Endothelial cell of umbilical vein (primary cell): ENCODE results near the gene RNF126. TPM values are rescaled to one million over a fixed set of nuclear protein-coding genes. Genes with fewer than 3 reads are reported as not detected.

ENCODE experiments used
- BruUV-seq: library from RNA; stranded (reverse); fragments of 400-500 nt; replicated peaks from 2 replicates; lab custom pipeline; 2021; lab: Mats Ljungman, UMichigan
- CTCF ChIA-PET: fragments of 300-600, 350-600 bp; sonication (Branson Sonifier 250); formaldehyde crosslinking; loops from one replicate; lab custom pipeline; 2021; ENCODE audit warnings: antibody characterized with exemption, inconsistent platforms; lab: Charles Lee
- POLR2A ChIA-PET: fragments of 300-600, 350-600 bp; sonication (Branson Sonifier 250); formaldehyde crosslinking; loops from one replicate; lab custom pipeline; 2021; ENCODE audit warnings: antibody characterized with exemption, inconsistent platforms; lab: Charles Lee
- DNase-seq: peaks from one replicate; pipeline ENCODE4 v3.0.0-alpha.2; 2011; ENCODE audit warnings: low read depth, low spot score
- FAIRE-seq: peaks from 2 replicates; lab custom pipeline; 2011; peaks lifted over from hg19 to GRCh38; lab: Jason Lieb, UNC
- H2AFZ ChIP-seq: 2 replicates; pipeline ENCODE4 v1.6.0; 2012; ENCODE audit warnings: low read depth, low read length, control low read depth, inconsistent platforms
- H3K27ac ChIP-seq: 2 replicates; pipeline ENCODE4 v1.5.1; 2011; ENCODE audit warnings: low read depth, mild to moderate bottlenecking, control low read depth, low read length, moderate library complexity; ENCODE audit not compliant: insufficient read depth
- H3K27me3 ChIP-seq, 2 experiments: 2 replicates each; pipeline versions ENCODE4 v1.6.0 to v1.6.1; 2011; ENCODE audit warnings: low read length in 2 of 2, mixed read lengths in 1 of 2; ENCODE audit not compliant: control insufficient read depth in 2 of 2, insufficient read depth in 2 of 2
- H3K36me3 ChIP-seq, 2 experiments: 2 replicates in 1 of 2; 3 replicates in 1 of 2; pipeline ENCODE4 v1.5.1; 2011; ENCODE audit warnings: low read length in 2 of 2, mild to moderate bottlenecking in 1 of 2, moderate library complexity in 1 of 2; ENCODE audit not compliant: control insufficient read depth in 2 of 2, insufficient read depth in 2 of 2; ENCODE audit errors: extremely low read depth in 1 of 2
- H3K4me1 ChIP-seq: 3 replicates; pipeline ENCODE4 v1.5.1; 2011; ENCODE audit warnings: mild to moderate bottlenecking, low read length; ENCODE audit not compliant: control insufficient read depth, insufficient read depth; ENCODE audit errors: extremely low read depth
- H3K4me2 ChIP-seq: 2 replicates; pipeline ENCODE4 v1.6.1; 2011; ENCODE audit warnings: low read length, control low read depth, mixed read lengths; ENCODE audit not compliant: insufficient read depth
- H3K4me3 ChIP-seq, 3 experiments: fragments of 200-600 bp in 1 of 3; sonication (generic), shearing (Covaris generic) in 1 of 3; replicated peaks in 1 of 3; 2 replicates each; pipeline ENCODE4 v1.5.1; 2011 to 2016; ENCODE audit warnings: control low read depth in 3 of 3, low read length in 3 of 3, mild to moderate bottlenecking in 2 of 3, inconsistent platforms in 1 of 3, low read depth in 1 of 3, moderate library complexity in 1 of 3; ENCODE audit not compliant: insufficient read depth in 1 of 3
- H3K79me2 ChIP-seq: 2 replicates; pipeline ENCODE4 v1.6.0; 2012; ENCODE audit warnings: low read length, inconsistent platforms; ENCODE audit not compliant: control insufficient read depth, insufficient read depth
- H3K9ac ChIP-seq: replicated peaks from 2 replicates; pipeline ENCODE3; 2011; ENCODE audit warnings: low read length, control low read depth; ENCODE audit not compliant: insufficient read depth; ENCODE audit errors: extremely low read depth
- H3K9me1 ChIP-seq: replicated peaks from 3 replicates; pipeline ENCODE4 v1.6.0; 2011; ENCODE audit warnings: mild to moderate bottlenecking, low read length; ENCODE audit not compliant: control insufficient read depth, insufficient read depth; ENCODE audit errors: extremely low read depth
- H3K9me3 ChIP-seq: replicated peaks from 2 replicates; pipeline ENCODE4 v1.5.1; 2012; ENCODE audit warnings: low read length, inconsistent platforms; ENCODE audit not compliant: control insufficient read depth, insufficient read depth
- H4K20me1 ChIP-seq: replicated peaks from 2 replicates; pipeline ENCODE3; 2011; ENCODE audit warnings: mild to moderate bottlenecking, low read length; ENCODE audit not compliant: control insufficient read depth, insufficient read depth; ENCODE audit errors: extremely low read depth
- EZH2 ChIP-seq: IDR thresholded peaks from 2 replicates; pipeline ENCODE4 v1.6.1; 2012; ENCODE audit warnings: borderline replicate concordance, low read depth, mild to moderate bottlenecking, moderate library complexity, low read length, inconsistent platforms; ENCODE audit not compliant: severe bottlenecking
- FOS ChIP-seq: IDR thresholded peaks from 2 replicates; pipeline ENCODE4 v1.6.1; 2011; ENCODE audit warnings: mild to moderate bottlenecking, low read length, moderate library complexity, borderline replicate concordance; ENCODE audit not compliant: insufficient read depth
- GATA2 ChIP-seq: IDR thresholded peaks from 2 replicates; pipeline ENCODE4 v1.7.0; 2011; ENCODE audit warnings: low read depth, mild to moderate bottlenecking, moderate library complexity, mixed read lengths, low read length; ENCODE audit not compliant: insufficient read length, insufficient read depth
- JUN ChIP-seq: IDR thresholded peaks from 2 replicates; pipeline ENCODE4 v1.6.1; 2011; ENCODE audit warnings: borderline replicate concordance, low read depth; ENCODE audit not compliant: insufficient read length, insufficient read depth
- MYC ChIP-seq: IDR thresholded peaks from one replicate; pipeline ENCODE4 v1.6.1; 2011; ENCODE audit warnings: mild to moderate bottlenecking, low read depth, low read length
- POLR2A ChIP-seq: IDR thresholded peaks from 2 replicates; pipeline ENCODE4 v1.6.1; 2012; ENCODE audit warnings: low read depth, mild to moderate bottlenecking, control low read depth, low read length
- POLR2AphosphoS5 ChIP-seq: IDR thresholded peaks from 2 replicates; pipeline ENCODE4 v1.6.1; 2012; ENCODE audit warnings: low read depth, mild to moderate bottlenecking, control low read depth, low read length, moderate library complexity; ENCODE audit not compliant: insufficient read depth
- dilution Hi-C: fragments of 300-500 bp; cut with MboI; formaldehyde crosslinking; loops from one replicate; pipeline ENCODE4 v1.15.0; 2019; ENCODE audit warnings: low sequenced_read_pairs; ENCODE audit not compliant: extremely low pct_ligation_motif_present
- intact Hi-C: fragments of 100-400 bp; cut with micrococcal nuclease; formaldehyde crosslinking; loops from one replicate; pipeline ENCODE4 v1.10.0; 2022
- polyA plus RNA-seq, 4 experiments: library from polyadenylated mRNA; depleted of rRNA in 3 of 4; stranded (reverse) in 3 of 4; unstranded in 1 of 4; fragments of >200 nt; gene quantifications; 2 replicates each; pipeline versions ENCODE4 v1.2.1 to v1.2.3, GENCODE V29; 2011 to 2012; ENCODE audit warnings: missing spikeins in 1 of 4
- total RNA-seq: library from RNA; stranded (reverse); gene quantifications from 2 replicates; pipeline ENCODE4 v1.2.3, GENCODE V29; 2021
- TF ChIP-seq, protein P1 (sequence below), 2 donors: IDR thresholded peaks; 1 replicate in 1 of 2; 2 replicates in 1 of 2; pipeline ENCODE4 v1.5.1; 2011; ENCODE audit warnings: low read length in 2 of 2, mild to moderate bottlenecking in 2 of 2, moderate library complexity in 2 of 2, control low read depth in 1 of 2, inconsistent platforms in 1 of 2, low read depth in 1 of 2; ENCODE audit not compliant: insufficient read depth in 1 of 2; ENCODE audit errors: extremely low read depth in 1 of 2
- TF ChIP-seq, protein P2 (sequence below): IDR thresholded peaks from 2 replicates; pipeline ENCODE4 v1.6.1; 2011; ENCODE audit not compliant: insufficient read depth, insufficient read length

Gene RNF126
- total and polyA plus RNA-seq, 2 donors (not counting 3 experiments of a cell fraction or from before 2014, with no cell fraction given), result 19.2 to 61.3 TPM

DNA sequence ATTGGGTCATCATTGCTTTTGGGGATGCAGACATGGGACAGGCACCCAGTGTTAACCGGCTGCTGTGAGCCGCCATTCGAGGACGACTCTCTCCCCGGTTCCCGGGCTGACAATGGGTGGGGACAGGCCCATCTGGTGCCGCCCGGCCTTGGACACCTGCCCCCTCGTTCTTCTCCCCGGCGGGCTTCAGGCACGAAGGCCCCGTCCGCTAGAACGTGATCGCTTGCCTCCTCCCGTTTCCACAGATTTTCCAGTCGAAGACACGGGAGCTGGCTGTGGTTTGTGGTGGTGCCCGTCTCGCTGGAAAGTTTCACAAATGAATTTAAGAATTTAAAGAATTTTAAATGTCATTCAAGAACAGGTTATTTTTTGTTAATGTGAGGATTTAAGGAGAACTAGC is 47.8 kb upstream of the RNF126 start:
- H3K27ac ChIP-seq, result no peak overlapping the region
- FAIRE-seq (no peak), DNase-seq (no peak)
- H3K4me1 ChIP-seq, result peaks cover 3% of the 10 kb centered on the region
- dilution Hi-C loops, result no loop called here
- no peak overlapping the region for H3K4me2 ChIP-seq
- no peak overlapping the region for H3K4me3 ChIP-seq
- no peaks in the 10 kb centered on the region for H3K9me1 ChIP-seq
- ChIA-PET POLR2A (no interaction called here), CTCF (interaction anchor here (0.8 to 1.3 kb wide), 2 partner anchors 18 to 23 kb away, joined by 3 read pairs; no protein-coding TSS in a partner anchor)
- no peaks in the 10 kb centered on the region for H3K27me3 ChIP-seq
- H3K36me3 ChIP-seq, result no peaks in the 10 kb centered on the region
- H4K20me1 ChIP-seq, result no peaks in the 10 kb centered on the region
- BruUV-seq, result no TSS peak
- no peaks in the 10 kb centered on the region for H3K9me3 ChIP-seq
- intact Hi-C loops, result loop anchor here (2.0 kb wide), 1 partner anchor 24 kb away; no protein-coding TSS in a partner anchor
- TF ChIP-seq GATA2 (no peak), POLR2A (no peak), MYC (no peak), POLR2AphosphoS5 (no peak), JUN (no peak), EZH2 (no peak), FOS (no peak)
- TF ChIP-seq, protein P1, sequence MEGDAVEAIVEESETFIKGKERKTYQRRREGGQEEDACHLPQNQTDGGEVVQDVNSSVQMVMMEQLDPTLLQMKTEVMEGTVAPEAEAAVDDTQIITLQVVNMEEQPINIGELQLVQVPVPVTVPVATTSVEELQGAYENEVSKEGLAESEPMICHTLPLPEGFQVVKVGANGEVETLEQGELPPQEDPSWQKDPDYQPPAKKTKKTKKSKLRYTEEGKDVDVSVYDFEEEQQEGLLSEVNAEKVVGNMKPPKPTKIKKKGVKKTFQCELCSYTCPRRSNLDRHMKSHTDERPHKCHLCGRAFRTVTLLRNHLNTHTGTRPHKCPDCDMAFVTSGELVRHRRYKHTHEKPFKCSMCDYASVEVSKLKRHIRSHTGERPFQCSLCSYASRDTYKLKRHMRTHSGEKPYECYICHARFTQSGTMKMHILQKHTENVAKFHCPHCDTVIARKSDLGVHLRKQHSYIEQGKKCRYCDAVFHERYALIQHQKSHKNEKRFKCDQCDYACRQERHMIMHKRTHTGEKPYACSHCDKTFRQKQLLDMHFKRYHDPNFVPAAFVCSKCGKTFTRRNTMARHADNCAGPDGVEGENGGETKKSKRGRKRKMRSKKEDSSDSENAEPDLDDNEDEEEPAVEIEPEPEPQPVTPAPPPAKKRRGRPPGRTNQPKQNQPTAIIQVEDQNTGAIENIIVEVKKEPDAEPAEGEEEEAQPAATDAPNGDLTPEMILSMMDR (IDR thresholded peaks at IDR 0.05; ENCODE audit: extremely low read depth in 1 of 2, insufficient read depth in 1 of 2, low read depth in 1 of 2, low read length in 2 of 2), result no peak
- TF ChIP-seq, protein P2, sequence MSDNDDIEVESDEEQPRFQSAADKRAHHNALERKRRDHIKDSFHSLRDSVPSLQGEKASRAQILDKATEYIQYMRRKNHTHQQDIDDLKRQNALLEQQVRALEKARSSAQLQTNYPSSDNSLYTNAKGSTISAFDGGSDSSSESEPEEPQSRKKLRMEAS, result no peak
- no peak overlapping the region for H3K9ac ChIP-seq
- no peaks in the 10 kb centered on the region for H3K79me2 ChIP-seq
- H2AFZ ChIP-seq, result no peak overlapping the region
